ENCODE data around the gene CD320.

DNA sequence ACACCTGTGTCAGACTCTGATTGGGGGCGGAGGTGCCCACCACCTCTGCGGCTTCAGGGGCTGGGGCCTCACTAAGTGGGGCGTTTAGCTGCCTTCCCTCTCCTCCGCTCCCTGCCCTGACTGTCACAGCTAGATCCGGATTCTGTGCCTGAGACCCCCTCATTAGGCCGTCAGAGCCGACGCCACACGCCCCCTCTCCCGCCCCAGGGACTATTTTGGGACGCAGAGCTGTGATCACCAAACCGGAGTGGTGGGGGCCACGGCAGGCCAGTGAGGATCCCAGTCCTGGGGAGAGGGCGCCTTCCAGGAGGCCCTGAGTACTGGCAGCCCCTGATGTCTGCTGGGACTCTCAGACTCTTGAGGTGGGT lies 34.1 kb upstream of the CD320 start:
- no peak for TF ChIP-seq CTCF (IDR thresholded peaks at IDR 0.05; ENCODE audit: poor library complexity)
- no peak for TF ChIP-seq EZH2 (IDR thresholded peaks at IDR 0.05; ENCODE audit: borderline replicate concordance)
- no peak for TF ChIP-seq EZH2phosphoT487 (IDR thresholded peaks at IDR 0.05; ENCODE audit: low read depth, severe bottlenecking, unreplicated experiment)
